HG02588 (cell line): ENCODE measurements around the gene CABP1.
"Not testable (repeated sequence)": the region's sequence is repeated elsewhere in the genome, so short reads cannot be mapped to it uniquely, and the experiment has no call there.

Experiments
- ATAC-seq: cut with Tn5 transposase; IDR thresholded peaks from one replicate; pipeline ENCODE4 v1.9.1; 2021; ENCODE audit warnings: mild to moderate bottlenecking, moderate library complexity; ENCODE audit not compliant: unreplicated experiment

CABP1 gene

GRCh38 chr12:120663741-120664140, 23.3 kb downstream of the CABP1 start:
- ATAC-seq: no peak

- ATAC-seq: no peak
Observed at GRCh38 chr12:120666571-120667390, 26.4 kb downstream of the CABP1 start.

GRCh38 chr12:120668091-120668867, 27.9 kb downstream of the CABP1 start:
- no peak for ATAC-seq

GRCh38 chr12:120668868-120669840, 28.7 kb downstream of the CABP1 start:
- ATAC-seq: no peak

GRCh38 chr12:120670237-120670636, 29.8 kb downstream of the CABP1 start:
- ATAC-seq: not testable (repeated sequence)

- no peak for ATAC-seq
Observed at GRCh38 chr12:120670667-120671066, 30.2 kb downstream of the CABP1 start.

GRCh38 chr12:120674097-120674636, 33.7 kb downstream of the CABP1 start:
- ATAC-seq: no peak

GRCh38 chr12:120677765-120678473, 37.5 kb downstream of the CABP1 start:
- ATAC-seq: peak; percentile 46

- no peak for ATAC-seq
Observed at GRCh38 chr12:120678572-120678971, 38.1 kb downstream of the CABP1 start.

GRCh38 chr12:120680165-120680738, 39.8 kb downstream of the CABP1 start:
- ATAC-seq: no peak

GRCh38 chr12:120684523-120684932, 44.1 kb downstream of the CABP1 start:
- ATAC-seq: no peak

GRCh38 chr12:120685522-120685921, 45.1 kb downstream of the CABP1 start:
- no peak for ATAC-seq

- ATAC-seq: peak; percentile 71
Observed at GRCh38 chr12:120686151-120686689, 45.8 kb downstream of the CABP1 start.

GRCh38 chr12:120686690-120687577, 46.5 kb downstream of the CABP1 start, which contains the start of gene MLEC:
Gene MLEC, plus strand, starts transcription at chr12:120687149. Its CDS starts 148 bp downstream, at chr12:120687297.
- peak; percentile 75 for ATAC-seq

- ATAC-seq: no peak
Observed at GRCh38 chr12:120687578-120688289, 47.3 kb downstream of the CABP1 start.

- no peak for ATAC-seq
Observed at GRCh38 chr12:120688527-120689071, 48.2 kb downstream of the CABP1 start.

GRCh38 chr12:120689397-120690082, 49.1 kb downstream of the CABP1 start:
- no peak for ATAC-seq
